Keratinocyte (primary cell): Measurements from ENCODE around the gene KRTAP10-12. TPM values are rescaled to one million over a fixed set of nuclear protein-coding genes. Genes with fewer than 3 reads are reported as not detected.

Source experiments
- DNase-seq: peaks from one replicate; pipeline ENCODE4 v3.0.0-alpha.2; 2011; ENCODE audit warnings: low read depth, missing footprints, low spot score
- FAIRE-seq: peaks from 2 replicates; lab custom pipeline; 2011; peaks lifted over from hg19 to GRCh38; lab: Jason Lieb, UNC
- H2AFZ ChIP-seq: 2 replicates; pipeline ENCODE4 v1.6.0; 2012; ENCODE audit warnings: low read length, control low read depth, inconsistent platforms; ENCODE audit not compliant: control insufficient read depth
- H3K27ac ChIP-seq: 2 replicates; pipeline ENCODE4 v1.5.1; 2011; ENCODE audit warnings: low read length; ENCODE audit not compliant: control insufficient read depth, insufficient read depth
- H3K27me3 ChIP-seq: 3 replicates; pipeline ENCODE4 v1.6.0; 2011; ENCODE audit warnings: low read length; ENCODE audit not compliant: control insufficient read depth, insufficient read depth; ENCODE audit errors: extremely low read depth
- H3K36me3 ChIP-seq, 2 experiments: 2 replicates in 1 of 2; 3 replicates in 1 of 2; pipeline ENCODE4 v1.5.1; 2011; ENCODE audit warnings: low read length in 2 of 2, mild to moderate bottlenecking in 1 of 2; ENCODE audit not compliant: control insufficient read depth in 2 of 2, insufficient read depth in 2 of 2; ENCODE audit errors: extremely low read depth in 1 of 2
- H3K4me1 ChIP-seq: 3 replicates; pipeline ENCODE4 v1.5.1; 2011; ENCODE audit warnings: low read length; ENCODE audit not compliant: control insufficient read depth, insufficient read depth; ENCODE audit errors: extremely low read depth
- H3K4me2 ChIP-seq: 3 replicates; pipeline ENCODE4 v1.6.0; 2011; ENCODE audit warnings: low read depth, low read length; ENCODE audit not compliant: control insufficient read depth, insufficient read depth; ENCODE audit errors: extremely low read depth
- H3K4me3 ChIP-seq, 3 experiments: fragments of 200-600 bp in 1 of 3; sonication (generic) in 1 of 3; 2 replicates in 2 of 3; 3 replicates in 1 of 3; pipeline ENCODE4 v1.5.1; 2011 to 2016; ENCODE audit warnings: low read length in 3 of 3, mild to moderate bottlenecking in 3 of 3, control low read depth in 2 of 3, inconsistent platforms in 1 of 3, low read depth in 1 of 3, mixed read lengths in 1 of 3, mixed run types in 1 of 3, moderate library complexity in 1 of 3; ENCODE audit not compliant: control insufficient read depth in 2 of 3, insufficient read depth in 2 of 3; ENCODE audit errors: extremely low read depth in 1 of 3
- H3K79me2 ChIP-seq: 2 replicates; pipeline ENCODE4 v1.6.0; 2012; ENCODE audit warnings: low read length; ENCODE audit not compliant: control insufficient read depth, insufficient read depth
- H3K9ac ChIP-seq: 3 replicates; pipeline ENCODE4 v1.6.0; 2011; ENCODE audit warnings: low read length; ENCODE audit not compliant: control insufficient read depth, insufficient read depth; ENCODE audit errors: extremely low read depth
- H3K9me1 ChIP-seq: 3 replicates; pipeline ENCODE4 v1.6.0; 2011; ENCODE audit warnings: low read length; ENCODE audit not compliant: control insufficient read depth, insufficient read depth; ENCODE audit errors: extremely low read depth
- H3K9me3 ChIP-seq: 2 replicates; pipeline ENCODE4 v1.5.1; 2012; ENCODE audit warnings: low read depth, low read length; ENCODE audit not compliant: control insufficient read depth
- H4K20me1 ChIP-seq: 3 replicates; pipeline ENCODE4 v1.6.0; 2011; ENCODE audit warnings: low read length; ENCODE audit not compliant: control insufficient read depth, insufficient read depth; ENCODE audit errors: extremely low read depth
- EZH2 ChIP-seq: IDR thresholded peaks from one replicate; pipeline ENCODE4 v1.6.1; 2012; ENCODE audit warnings: inconsistent platforms, mild to moderate bottlenecking, low read length, moderate library complexity
- dilution Hi-C: fragments of 300-500 bp; cut with MboI; formaldehyde crosslinking; loops from one replicate; pipeline ENCODE4 v1.7.0; 2020; ENCODE audit warnings: low sequenced_read_pairs; ENCODE audit not compliant: extremely low pct_ligation_motif_present
- polyA plus RNA-seq, 5 experiments: library from polyadenylated mRNA; depleted of rRNA in 3 of 5; stranded (reverse) in 3 of 5; stranded (forward) in 1 of 5; unstranded in 1 of 5; fragments of >200 nt; gene quantifications; 1 replicate in 1 of 5; 2 replicates in 3 of 5; 3 replicates in 1 of 5; pipeline versions ENCODE4 v1.2.1 to v1.2.3, GENCODE V29; 2011 to 2012; ENCODE audit warnings: missing spikeins in 2 of 5, low read depth in 1 of 5, low replicate concordance in 1 of 5
- TF ChIP-seq, protein P1 (sequence below), 3 experiments: IDR thresholded peaks in 1 of 3; conservative IDR thresholded peaks in 1 of 3; optimal IDR thresholded peaks in 1 of 3; 2 replicates in 2 of 3; 3 replicates in 1 of 3; pipeline versions ENCODE3 to v1.5.1; 2011; ENCODE audit warnings: low read length in 3 of 3, mild to moderate bottlenecking in 3 of 3, moderate library complexity in 2 of 3, control low read depth in 1 of 3, inconsistent platforms in 1 of 3; ENCODE audit not compliant: insufficient read depth in 2 of 3; ENCODE audit errors: extremely low read depth in 1 of 3

Gene KRTAP10-12
- polyA plus RNA-seq, 1 donor (not counting 4 experiments of a cell fraction or from before 2014, with no cell fraction given), result not detected

DNA sequence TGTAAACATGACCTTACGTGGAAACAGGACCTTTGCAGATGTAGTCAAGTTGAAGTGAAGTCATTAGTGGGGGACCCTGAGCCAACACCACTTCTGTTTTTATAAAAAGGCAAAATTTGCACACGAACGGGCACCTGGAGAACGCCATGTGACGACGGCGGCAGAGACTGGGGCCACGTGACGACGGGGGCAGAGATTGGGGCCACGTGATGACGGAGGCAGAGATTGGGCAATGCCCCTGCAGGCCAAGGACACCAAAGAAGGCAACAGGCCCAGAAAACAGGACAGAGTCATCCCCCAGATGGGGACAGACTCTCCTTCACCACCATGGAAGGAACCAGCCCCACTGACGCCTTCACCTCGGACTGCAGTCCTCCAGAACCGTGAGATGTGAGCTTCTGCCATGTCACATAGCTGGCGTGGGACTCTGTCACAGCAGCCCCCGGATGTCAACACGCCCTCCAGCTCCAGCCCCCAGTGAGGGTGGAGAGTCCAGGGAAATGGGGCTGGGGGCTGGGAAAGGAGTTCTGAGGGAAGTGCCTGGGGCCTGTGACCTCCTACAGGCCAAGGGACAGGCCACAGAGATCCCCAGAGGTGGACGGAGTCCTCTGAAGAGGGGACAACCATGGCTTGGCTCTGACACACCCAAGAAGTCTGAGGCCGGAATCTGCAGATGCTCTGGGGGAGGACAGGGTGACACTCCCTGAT lies 46.6 kb upstream of the KRTAP10-12 start:
- no peak overlapping the region for H3K27ac ChIP-seq
- H2AFZ ChIP-seq, result no peak overlapping the region
- no peak overlapping the region for H3K4me2 ChIP-seq
- DNase-seq (no peak), FAIRE-seq (no peak)
- TF ChIP-seq EZH2, result no peak
- TF ChIP-seq, protein P1, sequence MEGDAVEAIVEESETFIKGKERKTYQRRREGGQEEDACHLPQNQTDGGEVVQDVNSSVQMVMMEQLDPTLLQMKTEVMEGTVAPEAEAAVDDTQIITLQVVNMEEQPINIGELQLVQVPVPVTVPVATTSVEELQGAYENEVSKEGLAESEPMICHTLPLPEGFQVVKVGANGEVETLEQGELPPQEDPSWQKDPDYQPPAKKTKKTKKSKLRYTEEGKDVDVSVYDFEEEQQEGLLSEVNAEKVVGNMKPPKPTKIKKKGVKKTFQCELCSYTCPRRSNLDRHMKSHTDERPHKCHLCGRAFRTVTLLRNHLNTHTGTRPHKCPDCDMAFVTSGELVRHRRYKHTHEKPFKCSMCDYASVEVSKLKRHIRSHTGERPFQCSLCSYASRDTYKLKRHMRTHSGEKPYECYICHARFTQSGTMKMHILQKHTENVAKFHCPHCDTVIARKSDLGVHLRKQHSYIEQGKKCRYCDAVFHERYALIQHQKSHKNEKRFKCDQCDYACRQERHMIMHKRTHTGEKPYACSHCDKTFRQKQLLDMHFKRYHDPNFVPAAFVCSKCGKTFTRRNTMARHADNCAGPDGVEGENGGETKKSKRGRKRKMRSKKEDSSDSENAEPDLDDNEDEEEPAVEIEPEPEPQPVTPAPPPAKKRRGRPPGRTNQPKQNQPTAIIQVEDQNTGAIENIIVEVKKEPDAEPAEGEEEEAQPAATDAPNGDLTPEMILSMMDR (optimal IDR thresholded peaks at IDR 0.05 in 1 of 3, IDR thresholded peaks at IDR 0.05 in 1 of 3, conservative IDR thresholded peaks at IDR 0.05 in 1 of 3; ENCODE audit: extremely low read depth in 1 of 3, insufficient read depth in 2 of 3, low read length in 3 of 3), result no peak
- dilution Hi-C loops, result no loop called here
- H3K27me3 ChIP-seq, result no peaks in the 10 kb centered on the region
- H3K79me2 ChIP-seq, result no peaks in the 10 kb centered on the region
- H3K36me3 ChIP-seq, result no peaks in the 10 kb centered on the region
- no peak overlapping the region for H3K4me3 ChIP-seq
- no peaks in the 10 kb centered on the region for H3K9me1 ChIP-seq
- H3K9me3 ChIP-seq, result no peaks in the 10 kb centered on the region
- no peak overlapping the region for H3K9ac ChIP-seq
- H4K20me1 ChIP-seq, result no peaks in the 10 kb centered on the region
- H3K4me1 ChIP-seq, result no peaks in the 10 kb centered on the region

DNA sequence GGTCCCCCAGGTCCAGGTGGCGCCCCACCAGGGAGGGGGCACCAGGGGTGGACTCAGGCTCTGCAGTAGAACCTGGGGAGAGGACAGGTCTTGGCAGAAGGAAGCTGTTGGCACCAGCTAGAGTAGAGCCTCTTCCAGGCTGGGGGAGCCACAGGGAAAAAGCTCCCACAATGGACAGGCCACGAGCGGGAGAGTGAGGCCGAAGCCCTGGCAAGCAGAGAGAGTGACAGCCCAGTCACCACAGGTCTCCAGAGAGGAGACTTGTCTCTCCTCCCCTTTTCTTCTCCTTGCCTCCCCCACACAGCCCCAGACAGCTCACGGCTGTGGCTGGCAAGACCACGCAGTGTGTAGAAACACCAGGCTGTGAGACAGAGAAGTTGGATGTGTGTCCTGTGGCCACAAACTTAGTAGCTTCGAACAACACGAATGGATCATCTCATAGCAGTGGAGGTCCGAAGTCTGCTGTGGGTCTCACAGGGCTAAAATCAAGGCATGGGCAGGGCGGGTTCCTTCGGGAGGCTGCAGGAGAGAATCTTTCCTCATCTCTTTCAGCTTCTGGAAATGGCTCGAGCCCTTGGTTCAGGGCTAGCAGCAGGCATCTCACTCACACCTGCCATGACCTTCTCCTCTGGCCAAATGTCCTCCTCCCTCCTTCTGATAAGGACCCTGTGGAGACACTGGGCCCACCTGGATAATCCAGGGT lies 45.8 kb upstream of the KRTAP10-12 start:
- H3K27ac ChIP-seq, result no peak overlapping the region
- dilution Hi-C loops, result no loop called here
- FAIRE-seq, result no peak

More for the DNA sequence above, 45.8 kb upstream of the KRTAP10-12 start:
- Histone ChIP-seq H3K9ac (no peak overlapping the region), H2AFZ (no peak overlapping the region), H3K4me1 (no peaks in the 10 kb centered on the region), H3K27me3 (no peaks in the 10 kb centered on the region), H4K20me1 (no peaks in the 10 kb centered on the region), H3K4me2 (no peak overlapping the region), H3K79me2 (no peaks in the 10 kb centered on the region), H3K9me1 (no peaks in the 10 kb centered on the region), H3K9me3 (no peaks in the 10 kb centered on the region), H3K4me3 (no peak overlapping the region), H3K36me3 (no peaks in the 10 kb centered on the region)
- TF ChIP-seq, protein P1 (optimal IDR thresholded peaks at IDR 0.05 in 1 of 3, IDR thresholded peaks at IDR 0.05 in 1 of 3, conservative IDR thresholded peaks at IDR 0.05 in 1 of 3; ENCODE audit: extremely low read depth in 1 of 3, insufficient read depth in 2 of 3, low read length in 3 of 3), result no peak
- no peak for TF ChIP-seq EZH2
- no peak for DNase-seq
